GM12801 (cell line): ENCODE results near the gene MXD3.

Source experiments
- CTCF ChIP-seq: IDR thresholded peaks from one replicate; pipeline ENCODE4 v1.5.1; 2011; ENCODE audit warnings: control low read depth; ENCODE audit not compliant: insufficient read length; ENCODE audit errors: extremely low read depth

The MXD3 gene

DNA sequence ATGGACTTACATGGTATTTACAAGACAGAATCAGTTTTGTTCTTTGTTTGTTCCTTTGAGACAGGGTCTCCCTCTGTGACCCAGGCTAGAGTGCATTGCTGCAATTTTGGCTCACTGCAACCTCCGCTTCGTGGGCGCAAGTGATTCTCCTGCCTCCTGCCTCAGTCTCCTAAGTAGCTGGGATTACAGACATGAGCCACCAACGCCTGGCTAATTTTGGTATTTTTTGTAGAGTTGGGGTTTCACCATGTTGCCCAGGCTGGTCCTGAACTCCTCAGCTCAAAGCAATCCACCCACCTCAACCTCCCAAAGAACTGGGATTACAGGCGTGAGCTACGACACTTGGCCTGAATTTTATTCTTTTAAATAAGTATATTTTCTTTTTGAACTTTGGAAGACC is 35.8 kb downstream of the MXD3 start:
- TF ChIP-seq CTCF = no peak

DNA sequence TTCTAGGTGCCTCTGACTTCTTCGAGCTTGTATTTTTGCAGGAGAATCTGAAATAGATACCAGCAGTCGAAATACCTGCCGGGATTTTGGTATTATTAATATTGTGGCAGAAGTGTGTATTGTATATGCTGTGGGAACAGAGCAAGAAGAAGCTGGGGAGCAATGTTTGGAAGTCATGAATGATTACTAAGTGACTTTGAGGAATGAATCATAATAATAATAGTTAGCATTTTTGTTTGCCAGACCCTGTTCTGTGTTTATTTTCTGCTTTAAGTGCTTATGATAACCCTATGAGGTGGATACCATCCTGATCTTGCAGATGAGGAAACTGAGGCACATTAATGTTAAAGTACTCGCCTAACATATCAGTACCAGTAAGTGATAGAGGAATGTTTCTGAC is 40.6 kb downstream of the MXD3 start:
- no peak for TF ChIP-seq CTCF

DNA sequence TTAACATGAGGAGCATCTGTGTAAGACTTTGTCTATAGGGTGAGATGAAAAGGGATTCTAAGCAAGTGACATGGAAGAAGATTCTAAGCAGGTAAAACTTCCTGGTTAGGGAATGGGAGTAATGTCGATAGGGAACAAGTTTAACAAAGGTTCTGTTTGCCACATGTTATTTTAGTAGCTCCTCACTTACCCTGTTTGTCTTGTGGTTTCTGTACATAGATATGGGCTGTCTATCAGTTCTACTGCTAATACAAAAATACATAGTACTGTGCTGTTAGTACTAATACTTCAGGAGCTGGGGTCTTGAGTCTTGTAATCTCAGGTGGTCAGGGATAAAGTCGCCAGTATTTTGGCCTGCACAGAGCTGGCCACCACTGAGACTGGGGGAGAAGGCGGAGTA is 41.0 kb downstream of the MXD3 start:
- TF ChIP-seq CTCF = no peak

- no peak for TF ChIP-seq CTCF
Observed at GRCh38 chr5:177269976-177270375, 41.7 kb downstream of the MXD3 start.

DNA sequence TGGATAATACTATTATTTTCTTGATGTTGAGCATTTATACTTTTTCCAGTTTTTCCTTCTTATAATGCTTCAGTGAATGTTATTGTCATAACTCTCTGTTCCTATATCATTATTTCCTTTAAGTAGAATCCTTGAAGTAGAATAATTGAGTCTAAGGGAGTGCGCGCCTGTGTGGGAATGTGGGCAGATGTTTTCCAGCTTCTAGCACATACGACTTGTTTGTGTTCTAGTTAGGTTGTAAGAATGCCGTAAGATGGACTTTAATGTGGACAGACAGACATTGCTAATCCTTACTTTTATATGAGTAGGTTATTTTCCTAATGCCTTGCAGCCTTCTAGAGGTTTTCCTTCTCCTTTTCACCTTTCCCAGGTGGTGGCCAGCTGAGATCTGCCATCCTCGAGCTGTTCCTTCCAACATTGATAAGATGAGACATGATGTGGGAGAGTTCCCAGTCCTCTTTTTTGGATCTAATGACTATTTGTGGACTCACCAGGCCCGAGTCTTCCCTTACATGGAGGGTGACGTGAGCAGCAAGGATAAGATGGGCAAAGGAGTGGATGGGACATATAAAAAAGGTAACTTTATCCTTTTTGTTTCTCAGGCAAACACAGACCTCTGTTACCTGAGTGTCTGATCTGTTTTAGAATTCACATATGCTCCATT is 42.3 kb downstream of the MXD3 start:
- no peak for TF ChIP-seq CTCF

- TF ChIP-seq CTCF = no peak
Observed at GRCh38 chr5:177265395-177265794, 46.3 kb downstream of the MXD3 start.

GRCh38 chr5:177264178-177264577 is 47.5 kb downstream of the MXD3 start:
- no peak for TF ChIP-seq CTCF

GRCh38 chr5:177261510-177261909 is 50.2 kb downstream of the MXD3 start:
- no peak for TF ChIP-seq CTCF
